ENCODE results near the gene SYT2.

DNA sequence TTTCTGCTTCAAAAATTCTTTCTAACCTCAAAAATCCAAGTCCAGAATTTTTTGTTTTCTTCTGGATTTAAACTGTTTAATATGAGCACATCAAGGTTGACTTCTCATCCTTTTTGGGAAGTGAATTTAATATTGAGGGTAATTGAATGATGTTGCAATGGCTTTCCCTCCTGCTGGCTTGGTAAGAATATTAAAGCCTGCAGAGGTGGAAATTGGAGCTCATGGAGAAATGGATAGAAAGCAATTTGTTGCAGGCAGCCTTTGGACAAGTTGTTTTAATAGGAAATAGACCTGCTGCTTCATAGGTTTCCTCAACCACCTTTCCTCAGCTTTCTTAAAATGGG, 124.7 kb downstream of the SYT2 start:
- TF ChIP-seq, protein P1, sequence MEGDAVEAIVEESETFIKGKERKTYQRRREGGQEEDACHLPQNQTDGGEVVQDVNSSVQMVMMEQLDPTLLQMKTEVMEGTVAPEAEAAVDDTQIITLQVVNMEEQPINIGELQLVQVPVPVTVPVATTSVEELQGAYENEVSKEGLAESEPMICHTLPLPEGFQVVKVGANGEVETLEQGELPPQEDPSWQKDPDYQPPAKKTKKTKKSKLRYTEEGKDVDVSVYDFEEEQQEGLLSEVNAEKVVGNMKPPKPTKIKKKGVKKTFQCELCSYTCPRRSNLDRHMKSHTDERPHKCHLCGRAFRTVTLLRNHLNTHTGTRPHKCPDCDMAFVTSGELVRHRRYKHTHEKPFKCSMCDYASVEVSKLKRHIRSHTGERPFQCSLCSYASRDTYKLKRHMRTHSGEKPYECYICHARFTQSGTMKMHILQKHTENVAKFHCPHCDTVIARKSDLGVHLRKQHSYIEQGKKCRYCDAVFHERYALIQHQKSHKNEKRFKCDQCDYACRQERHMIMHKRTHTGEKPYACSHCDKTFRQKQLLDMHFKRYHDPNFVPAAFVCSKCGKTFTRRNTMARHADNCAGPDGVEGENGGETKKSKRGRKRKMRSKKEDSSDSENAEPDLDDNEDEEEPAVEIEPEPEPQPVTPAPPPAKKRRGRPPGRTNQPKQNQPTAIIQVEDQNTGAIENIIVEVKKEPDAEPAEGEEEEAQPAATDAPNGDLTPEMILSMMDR (IDR thresholded peaks at IDR 0.05), result no peak
- no peak for TF ChIP-seq EZH2phosphoT487 (IDR thresholded peaks at IDR 0.05)
- no peak for TF ChIP-seq EZH2 (IDR thresholded peaks at IDR 0.05)
